HepG2 (cell line): ENCODE data around the gene MYH10. TPM values are rescaled to one million over a fixed set of nuclear protein-coding genes. Genes with fewer than 3 reads are reported as not detected.

Experiments
- ATAC-seq: fragments of 200-7000 bp; cut with Tn5 transposase; 3 replicates; pipeline ENCODE4 v1.9.1; 2020; ENCODE audit warnings: mild to moderate bottlenecking, moderate library complexity
- BruUV-seq: library from RNA; stranded (reverse); fragments of 400-500 nt; replicated peaks from 2 replicates; lab custom pipeline; 2021; lab: Mats Ljungman, UMichigan
- CTCF ChIA-PET: fragments of 300-600 bp; formaldehyde crosslinking; extraction: SDS; loops from one replicate; lab custom pipeline; 2021; ENCODE audit warnings: low total read pairs, inconsistent platforms, low intra/inter-chr PET ratio; lab: Yijun Ruan, JAX
- POLR2A ChIA-PET: fragments of 350-600 bp; sonication (Branson Sonifier 250); formaldehyde crosslinking; loops from one replicate; lab custom pipeline; 2020; ENCODE audit warnings: antibody characterized with exemption, inconsistent platforms; lab: Yijun Ruan, JAX
- DNase-seq: peaks from one replicate; pipeline ENCODE4 v3.0.0-alpha.2; 2015; ENCODE audit warnings: low spot score
- FAIRE-seq: peaks from 3 replicates; lab custom pipeline; 2011; peaks lifted over from hg19 to GRCh38; lab: Jason Lieb, UNC
- H2AFZ ChIP-seq: one replicate; pipeline ENCODE4 v1.6.1; 2011; ENCODE audit warnings: low read length, inconsistent platforms
- H3K27ac ChIP-seq: fragments of 300-600 bp; 3 replicates; pipeline ENCODE4 v1.8.0; 2011; ENCODE audit warnings: mixed run types, mild to moderate bottlenecking, mixed read lengths, low read length, inconsistent platforms; ENCODE audit not compliant: insufficient read depth; ENCODE audit errors: extremely low read length
- H3K27me3 ChIP-seq, 2 experiments: fragments of 200-600 bp in 1 of 2; 2 replicates in 1 of 2; 3 replicates in 1 of 2; pipeline versions ENCODE4 v1.6.0 to v1.8.0; 2011; ENCODE audit warnings: low read length in 2 of 2, mild to moderate bottlenecking in 2 of 2, moderate library complexity in 2 of 2, inconsistent platforms in 1 of 2; ENCODE audit not compliant: insufficient read depth in 2 of 2, control insufficient read depth in 1 of 2
- H3K36me3 ChIP-seq, 2 experiments: fragments of 200-600 bp in 1 of 2; replicated peaks in 1 of 2; 2 replicates in 1 of 2; 3 replicates in 1 of 2; pipeline versions ENCODE4 v1.5.1 to v1.8.0; 2011; ENCODE audit warnings: low read length in 2 of 2, inconsistent platforms in 1 of 2; ENCODE audit not compliant: insufficient read depth in 2 of 2, control insufficient read depth in 1 of 2
- H3K4me1 ChIP-seq: 2 replicates; pipeline ENCODE4 v1.5.1; 2012; ENCODE audit warnings: low read length, inconsistent platforms; ENCODE audit not compliant: insufficient read depth
- H3K4me2 ChIP-seq: 2 replicates; pipeline ENCODE4 v1.6.0; 2011; ENCODE audit warnings: low read depth, low read length, inconsistent platforms
- H3K4me3 ChIP-seq, 3 experiments: fragments of 200-600 bp in 1 of 3; sonication (generic), shearing (Covaris generic) in 1 of 3; replicated peaks in 1 of 3; 2 replicates each; pipeline ENCODE4 v1.5.1; 2011 to 2016; ENCODE audit warnings: low read length in 3 of 3, inconsistent platforms in 2 of 3, low read depth in 2 of 3, mild to moderate bottlenecking in 2 of 3, control low read depth in 1 of 3, mixed read lengths in 1 of 3; ENCODE audit not compliant: insufficient read depth in 1 of 3
- H3K79me2 ChIP-seq: one replicate; pipeline ENCODE4 v1.6.1; 2011; ENCODE audit warnings: low read length, inconsistent platforms; ENCODE audit not compliant: insufficient read depth
- H3K9ac ChIP-seq: 2 replicates; pipeline ENCODE4 v1.6.0; 2011; ENCODE audit warnings: mild to moderate bottlenecking, low read depth, low read length, inconsistent platforms; ENCODE audit not compliant: insufficient read depth
- H3K9me3 ChIP-seq: 2 replicates; pipeline ENCODE4 v1.5.1; 2012; ENCODE audit warnings: mild to moderate bottlenecking, low read length
- H4K20me1 ChIP-seq: 2 replicates; pipeline ENCODE4 v1.6.0; 2011; ENCODE audit warnings: inconsistent platforms, mild to moderate bottlenecking, low read length, moderate library complexity; ENCODE audit not compliant: insufficient read depth
- MIER3 ChIP-seq: IDR thresholded peaks from 2 replicates; pipeline ENCODE4 v1.6.1; 2016; ENCODE audit warnings: missing compliant biosample characterization, borderline replicate concordance
- UBTF ChIP-seq: sonication (generic); formaldehyde crosslinking; IDR thresholded peaks from 2 replicates; pipeline ENCODE4 v1.4.0; 2020; ENCODE audit warnings: mild to moderate bottlenecking, missing genetic modification reagents
- WGBS: methylation state at CpG from one replicate; pipeline ENCODE4 v1.1.6; 2017; ENCODE audit warnings: low lambda C conversion rate; 5-methylcytosine and 5-hydroxymethylcytosine counted together
- in situ Hi-C: cut with HindIII; loops from 2 replicates; pipeline ENCODE4 v1.10.0; 2017; ENCODE audit warnings: low pct_unique_long_range_greater_than_20kb; ENCODE audit not compliant: extremely low pct_ligation_motif_present
- intact Hi-C: fragments of 100-400 bp; cut with micrococcal nuclease; formaldehyde crosslinking; loops from one replicate; pipeline ENCODE4 v1.10.0; 2022; ENCODE audit not compliant: unreplicated experiment
- polyA plus RNA-seq, 8 experiments: library from polyadenylated mRNA; depleted of rRNA in 3 of 8; stranded (reverse) in 7 of 8; unstranded in 1 of 8; fragments of >200 nt; fragmentation: Illumina TruSeq in 4 of 8; extraction: Trizol in 4 of 8; gene quantifications; 2 replicates each; pipeline versions ENCODE4 v1.2.1 to v1.2.3, GENCODE V29; 2011 to 2016; ENCODE audit warnings: low read depth in 4 of 8, missing spikeins in 1 of 8, mixed read lengths in 1 of 8; ENCODE audit not compliant: insufficient read depth in 1 of 8
- total RNA-seq, 5 experiments: library from RNA; depleted of rRNA; stranded (reverse); fragments of >200 nt; fragmentation: Illumina TruSeq; extraction: Trizol; gene quantifications; 2 replicates each; pipeline ENCODE4 v1.2.3, GENCODE V29; 2016; ENCODE audit warnings: low read depth in 1 of 5
- TF ChIP-seq, protein P1 (sequence below): sonication (generic); formaldehyde crosslinking; IDR thresholded peaks from 2 replicates; pipeline ENCODE4 v1.4.0; 2020; ENCODE audit warnings: missing genetic modification reagents; ENCODE audit errors: not compliant biosample characterization

The MYH10 gene
- total and polyA plus RNA-seq, 2 of the 13 experiments (the other 11 are each of a cell fraction or from before 2014, with no cell fraction given): 43.4 to 68.6 TPM

DNA sequence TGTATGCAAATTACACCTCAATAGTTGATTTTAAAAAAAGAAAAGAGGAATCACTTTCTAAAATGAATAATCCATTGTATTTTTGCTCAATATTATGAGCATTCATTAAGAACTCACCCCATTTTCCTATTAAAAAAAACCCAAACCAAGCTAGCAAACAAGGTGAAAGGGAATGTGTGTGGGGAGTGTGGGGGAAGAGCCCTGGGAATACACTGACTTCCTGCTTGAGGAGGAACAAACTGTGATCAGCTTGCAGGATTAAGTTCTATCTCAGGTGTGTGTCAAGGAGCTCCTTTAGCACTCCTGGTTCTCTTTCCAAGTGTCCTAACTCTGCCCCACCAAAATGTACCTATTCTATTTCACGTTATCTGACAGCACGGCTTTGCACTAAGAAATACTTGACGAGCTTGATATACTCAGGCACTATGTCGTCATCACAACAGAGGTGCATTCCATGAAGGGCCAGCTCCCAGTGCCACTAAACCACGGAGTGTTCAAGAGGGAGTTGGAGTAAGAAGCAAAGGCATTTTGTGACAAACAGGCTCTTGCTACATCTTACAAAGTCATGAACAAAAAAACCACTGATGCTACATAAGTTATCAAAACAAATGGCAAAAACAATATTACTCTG is 73.2 kb downstream of the MYH10 start:
- H3K9ac ChIP-seq: no peak overlapping the region
- no peak overlapping the region for H3K4me2 ChIP-seq
- CTCF ChIA-PET: no interaction called here
- TF ChIP-seq, protein P1, sequence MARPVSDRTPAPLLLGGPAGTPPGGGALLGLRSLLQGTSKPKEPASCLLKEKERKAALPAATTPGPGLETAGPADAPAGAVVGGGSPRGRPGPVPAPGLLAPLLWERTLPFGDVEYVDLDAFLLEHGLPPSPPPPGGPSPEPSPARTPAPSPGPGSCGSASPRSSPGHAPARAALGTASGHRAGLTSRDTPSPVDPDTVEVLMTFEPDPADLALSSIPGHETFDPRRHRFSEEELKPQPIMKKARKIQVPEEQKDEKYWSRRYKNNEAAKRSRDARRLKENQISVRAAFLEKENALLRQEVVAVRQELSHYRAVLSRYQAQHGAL (CRISPR knock-in tag): no peak
- TF ChIP-seq MIER3 (CRISPR knock-in tag): no peak
- H3K9me3 ChIP-seq: no peaks in the 10 kb centered on the region
- H4K20me1 ChIP-seq: no peaks in the 10 kb centered on the region
- no peak overlapping the region for H2AFZ ChIP-seq
- no peak for DNase-seq
- no peak overlapping the region for H3K27ac ChIP-seq
- no TSS peak for BruUV-seq
- no peak for ATAC-seq
- H3K27me3 ChIP-seq: no peaks in the 10 kb centered on the region
- intact Hi-C loops: no loop called here
- H3K79me2 ChIP-seq: no peaks in the 10 kb centered on the region
- POLR2A ChIA-PET: no interaction called here
- H3K4me1 ChIP-seq: no peaks in the 10 kb centered on the region
- H3K36me3 ChIP-seq: peaks cover 12 to 38% of the 10 kb centered on the region in 2 experiments
- no peak overlapping the region for H3K4me3 ChIP-seq
- in situ Hi-C loops: no loop called here
- no peak for FAIRE-seq
- WGBS: 96% methylated on average over 5 of the region's 5 CpGs

DNA sequence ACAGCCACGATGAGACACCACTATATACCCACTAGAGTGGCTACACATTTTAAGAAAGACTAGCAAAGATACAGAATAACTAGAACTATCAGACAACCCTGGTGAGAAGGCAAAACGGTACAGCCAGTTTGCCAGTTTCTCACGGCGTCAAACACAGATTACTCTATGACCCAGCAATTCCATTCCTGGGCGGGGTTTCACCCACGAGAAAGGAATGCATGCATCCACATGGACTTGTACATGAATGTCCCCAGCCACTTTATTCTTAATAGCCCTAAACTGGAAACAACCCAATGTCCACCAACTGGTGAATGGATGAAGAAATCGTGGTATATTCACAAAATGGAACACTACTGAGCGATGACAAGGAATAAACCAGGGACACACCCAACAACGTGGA is 74.5 kb downstream of the MYH10 start:
- Histone ChIP-seq H3K9ac (no peak overlapping the region), H3K27me3 (no peaks in the 10 kb centered on the region), H3K4me3 (no peak overlapping the region), H3K79me2 (no peaks in the 10 kb centered on the region), H2AFZ (no peak overlapping the region), H3K27ac (no peak overlapping the region), H3K4me2 (no peak overlapping the region), H3K9me3 (no peaks in the 10 kb centered on the region), H3K36me3 (peaks cover 12 to 32% of the 10 kb centered on the region in 2 experiments)
- CTCF ChIA-PET: no interaction called here
- intact Hi-C loops: no loop called here
- POLR2A ChIA-PET: no interaction called here
- FAIRE-seq (no peak), ATAC-seq (no peak), DNase-seq (no peak)
- BruUV-seq: no TSS peak
- in situ Hi-C loops: no loop called here
- TF ChIP-seq UBTF (CRISPR knock-in tag): no peak
- TF ChIP-seq, all 625 proteins: peak for 0
- WGBS: 92% methylated on average over 9 of the region's 9 CpGs
- no peaks in the 10 kb centered on the region for H3K4me1 ChIP-seq
- no peaks in the 10 kb centered on the region for H4K20me1 ChIP-seq
